ENCODE measurements around the gene PCK1. TPM values are rescaled to one million over a fixed set of nuclear protein-coding genes. Genes with fewer than 3 reads are reported as not detected.

The PCK1 gene
- total and polyA plus RNA-seq, 2 of the 13 experiments (the other 11 are each of a cell fraction or from before 2014, with no cell fraction given), result 6.5 to 12.6 TPM

GRCh38 chr20:57592263-57593092 lies 31.6 kb downstream of the PCK1 start (continued):
- TF ChIP-seq IRF9 (CRISPR knock-in tag; IDR thresholded peaks at IDR 0.05; ENCODE audit: borderline replicate concordance) (peak; percentile 38; the same call in 1 of the 2 replicates), HDAC2 (CRISPR knock-in tag; IDR thresholded peaks at IDR 0.05) (peak; percentile 44; the same call in 1 of the 2 replicates), ZNF414 (CRISPR knock-in tag; IDR thresholded peaks at IDR 0.05) (0 out of 2 replicates have a peak, but pooled peaks have one; percentile 26), HIVEP1 (CRISPR knock-in tag; IDR thresholded peaks at IDR 0.05) (peak; percentile 90), SP2 (CRISPR knock-in tag; IDR thresholded peaks at IDR 0.05) (0 out of 2 replicates have a peak, but pooled peaks have one; percentile 23), GATAD1 (CRISPR knock-in tag; IDR thresholded peaks at IDR 0.05) (peak; percentile 14; the same call in 1 of the 2 replicates), SOX6 (IDR thresholded peaks at IDR 0.05) (no peak), SOX6 (CRISPR knock-in tag; IDR thresholded peaks at IDR 0.05) (peak; percentile 81), PHF21A (CRISPR knock-in tag; IDR thresholded peaks at IDR 0.05) (peak; percentile 83), PHF5A (CRISPR knock-in tag; IDR thresholded peaks at IDR 0.05; ENCODE audit: low read depth, unreplicated experiment) (no peak), ZNF691 (CRISPR knock-in tag; IDR thresholded peaks at IDR 0.05; ENCODE audit: borderline replicate concordance, low read depth) (0 out of 2 replicates have a peak, but pooled peaks have one; percentile 27), NCOR1 (IDR thresholded peaks at IDR 0.05; ENCODE audit: borderline replicate concordance, low read length) (peak; percentile 90), ZNF556 (CRISPR knock-in tag; IDR thresholded peaks at IDR 0.05; ENCODE audit: borderline replicate concordance) (peak; percentile 90; the same call in 1 of the 2 replicates), ZNF317 (CRISPR knock-in tag; IDR thresholded peaks at IDR 0.05) (peak; percentile 70), ZNF318 (CRISPR knock-in tag; IDR thresholded peaks at IDR 0.05) (0 out of 2 replicates have a peak, but pooled peaks have one; percentile 17), TFAP4 (IDR thresholded peaks at IDR 0.05; ENCODE audit: borderline replicate concordance, low read depth) (peak; percentile 39; the same call in 1 of the 2 replicates)
